PC-3 (cell line): ENCODE data around the gene KRT73. TPM values are rescaled to one million over a fixed set of nuclear protein-coding genes. Genes with fewer than 3 reads are reported as not detected.

ENCODE experiments used
- ATAC-seq: fragments of 200-7000 bp; cut with Tn5 transposase; 2 replicates; pipeline ENCODE4 v1.9.1; 2020; ENCODE audit warnings: mild to moderate bottlenecking, moderate library complexity
- BruUV-seq: library from RNA; stranded (reverse); fragments of 400-500 nt; replicated peaks from 2 replicates; lab custom pipeline; 2021; lab: Mats Ljungman, UMichigan
- CTCF ChIA-PET: fragments of 300-600 bp; sonication (Branson Sonifier 250); formaldehyde crosslinking; loops from one replicate; lab custom pipeline; 2022; ENCODE audit warnings: antibody characterized with exemption; lab: Charles Lee
- POLR2A ChIA-PET: fragments of 300-600 bp; sonication (Branson Sonifier 250); formaldehyde crosslinking; loops from one replicate; lab custom pipeline; 2022; ENCODE audit warnings: antibody characterized with exemption; ENCODE audit not compliant: unreplicated experiment; lab: Charles Lee
- DNase-seq: peaks from one replicate; pipeline ENCODE4 v3.0.0-alpha.2; 2015
- H2AFZ ChIP-seq: fragments of 300-600 bp; sonication (generic); 2 replicates; pipeline ENCODE4 v1.6.0; 2016; ENCODE audit warnings: antibody characterized with exemption, low read length
- H3F3A ChIP-seq: fragments of 300-600 bp; sonication (generic); one replicate; pipeline ENCODE4 v1.6.0; 2017; ENCODE audit warnings: antibody characterized with exemption, low read length, control low read depth, mild to moderate bottlenecking; ENCODE audit not compliant: unreplicated experiment
- H3K27ac ChIP-seq: fragments of 300-600 bp; sonication (generic); 2 replicates; pipeline ENCODE4 v1.5.1; 2016; ENCODE audit warnings: mild to moderate bottlenecking, low read length
- H3K27me3 ChIP-seq: fragments of 300-600 bp; sonication (generic); 2 replicates; pipeline ENCODE4 v1.6.1; 2016; ENCODE audit warnings: low read length, mixed read lengths
- H3K36me3 ChIP-seq: fragments of 300-600 bp; sonication (generic); 2 replicates; pipeline ENCODE4 v1.6.1; 2016; ENCODE audit warnings: low read depth, mixed run types, low read length, mixed read lengths
- H3K4me1 ChIP-seq: fragments of 300-600 bp; sonication (generic); 2 replicates; pipeline ENCODE4 v1.5.1; 2016; ENCODE audit warnings: low read length; ENCODE audit not compliant: insufficient read depth
- H3K4me2 ChIP-seq: fragments of 300-600 bp; sonication (generic); 2 replicates; pipeline ENCODE4 v1.6.0; 2016; ENCODE audit warnings: low read length
- H3K4me3 ChIP-seq: fragments of 300-600 bp; sonication (generic); 2 replicates; pipeline ENCODE4 v1.5.1; 2016; ENCODE audit warnings: mild to moderate bottlenecking, low read length, mixed read lengths
- H3K79me2 ChIP-seq: fragments of 300-600 bp; sonication (generic); 2 replicates; pipeline ENCODE4 v1.6.1; 2017; ENCODE audit warnings: low read length, mixed read lengths
- H3K9ac ChIP-seq: fragments of 300-600 bp; sonication (generic); 2 replicates; pipeline ENCODE4 v1.6.0; 2016; ENCODE audit warnings: mild to moderate bottlenecking, low read length
- H3K9me2 ChIP-seq: fragments of 300-600 bp; sonication (generic); replicated peaks from 2 replicates; pipeline ENCODE4 v1.6.1; 2016; ENCODE audit warnings: mixed run types, low read length, mixed read lengths
- H3K9me3 ChIP-seq: fragments of 300-600 bp; sonication (generic); 2 replicates; pipeline ENCODE4 v1.6.1; 2016; ENCODE audit warnings: low read length, mixed read lengths
- H4K20me1 ChIP-seq: fragments of 300-600 bp; sonication (generic); 2 replicates; pipeline ENCODE4 v1.6.1; 2016; ENCODE audit warnings: low read length, mixed read lengths
- CTCF ChIP-seq: fragments of 300-600 bp; sonication (generic); conservative IDR thresholded peaks from 2 replicates; pipeline ENCODE4 v1.5.1; 2017; ENCODE audit warnings: antibody characterized with exemption, low read depth, mild to moderate bottlenecking, low read length
- EZH2 ChIP-seq: fragments of 300-600 bp; sonication (generic); IDR thresholded peaks from one replicate; pipeline ENCODE4 v1.6.1; 2017; ENCODE audit warnings: antibody characterized with exemption, mild to moderate bottlenecking, low read length; ENCODE audit not compliant: unreplicated experiment
- EZH2phosphoT487 ChIP-seq: fragments of 300-600 bp; sonication (generic); IDR thresholded peaks from 2 replicates; pipeline ENCODE4 v1.6.1; 2018; ENCODE audit warnings: mild to moderate bottlenecking, antibody characterized with exemption, low read length, borderline replicate concordance
- intact Hi-C: fragments of 100-400 bp; cut with micrococcal nuclease; formaldehyde crosslinking; loops from 2 replicates; pipeline ENCODE4 v1.9.0; 2023
- total RNA-seq: library from RNA; depleted of rRNA; stranded (reverse); fragments of >200 nt; gene quantifications from 2 replicates; pipeline ENCODE4 v1.2.3, GENCODE V29; 2014

The KRT73 gene
- total RNA-seq, 1 experiment from 2014 or later = not detected

- Histone ChIP-seq H3K9me2 (no peaks in the 10 kb centered on the region), H3K4me3 (no peak overlapping the region), H3K36me3 (no peaks in the 10 kb centered on the region), H2AFZ (no peak overlapping the region), H3K4me1 (peaks cover 15% of the 10 kb centered on the region), H3K27ac (no peak overlapping the region), H3K27me3 (peaks cover 10% of the 10 kb centered on the region; the same call in 1 of the 2 replicates), H3K9ac (no peak overlapping the region), H3K4me2 (no peak overlapping the region), H3K79me2 (no peaks in the 10 kb centered on the region), H3F3A (no peaks in the 10 kb centered on the region), H3K9me3 (no peaks in the 10 kb centered on the region), H4K20me1 (no peaks in the 10 kb centered on the region)
- ChIA-PET CTCF (no interaction called here), POLR2A (no interaction called here)
- ATAC-seq = no peak
- BruUV-seq = no TSS peak
- TF ChIP-seq EZH2 = no peak
- TF ChIP-seq CTCF = no peak
- TF ChIP-seq EZH2phosphoT487 = no peak
- intact Hi-C loops = no loop called here
- DNase-seq = no peak
Measured at GRCh38 chr12:52659951-52660350, 41.6 kb upstream of the KRT73 start.

GRCh38 chr12:52659395-52659794 is 41.0 kb upstream of the KRT73 start:
- no peaks in the 10 kb centered on the region for H3F3A ChIP-seq
- no peak overlapping the region for H3K27ac ChIP-seq
- H2AFZ ChIP-seq = no peak overlapping the region
- no peak for DNase-seq
- H4K20me1 ChIP-seq = no peaks in the 10 kb centered on the region
- H3K4me2 ChIP-seq = no peak overlapping the region
- no peak overlapping the region for H3K9ac ChIP-seq
- peaks cover 7% of the 10 kb centered on the region; the same call in 1 of the 2 replicates for H3K27me3 ChIP-seq
- H3K9me2 ChIP-seq = no peaks in the 10 kb centered on the region
- ATAC-seq = no peak
- no peaks in the 10 kb centered on the region for H3K36me3 ChIP-seq
- H3K79me2 ChIP-seq = no peaks in the 10 kb centered on the region
- no peak overlapping the region for H3K4me3 ChIP-seq
- no peaks in the 10 kb centered on the region for H3K9me3 ChIP-seq
- TF ChIP-seq EZH2phosphoT487 = no peak
- TF ChIP-seq CTCF = no peak
- TF ChIP-seq EZH2 = no peak
- ChIA-PET POLR2A (no interaction called here), CTCF (no interaction called here)
- peaks cover 17% of the 10 kb centered on the region for H3K4me1 ChIP-seq
- no TSS peak for BruUV-seq
- intact Hi-C loops = no loop called here

- ChIA-PET POLR2A (no interaction called here), CTCF (no interaction called here)
- H3K9me3 ChIP-seq = no peaks in the 10 kb centered on the region
- H3K9ac ChIP-seq = no peak overlapping the region
- no peak overlapping the region for H3K4me3 ChIP-seq
- H3K27me3 ChIP-seq = no peaks in the 10 kb centered on the region
- TF ChIP-seq EZH2 (no peak), CTCF (no peak), EZH2phosphoT487 (no peak)
- intact Hi-C loops = no loop called here
- no peaks in the 10 kb centered on the region for H3K36me3 ChIP-seq
- DNase-seq (no peak), ATAC-seq (no peak)
- H3K79me2 ChIP-seq = no peaks in the 10 kb centered on the region
- no peak overlapping the region for H2AFZ ChIP-seq
- no peak overlapping the region for H3K4me2 ChIP-seq
- no peaks in the 10 kb centered on the region for H4K20me1 ChIP-seq
- no TSS peak for BruUV-seq
- no peaks in the 10 kb centered on the region for H3F3A ChIP-seq
- H3K9me2 ChIP-seq = no peaks in the 10 kb centered on the region
- H3K4me1 ChIP-seq = peaks cover 17% of the 10 kb centered on the region
- H3K27ac ChIP-seq = no peak overlapping the region
Measured at GRCh38 chr12:52658196-52658595, 39.8 kb upstream of the KRT73 start.
